HS-27A (cell line): Measurements from ENCODE around the gene DUOXA1.
"Not testable (repeated sequence)": the region's sequence is repeated elsewhere in the genome, so short reads cannot be mapped to it uniquely, and the experiment has no call there.

ENCODE experiments used
- DNase-seq: peaks from one replicate; pipeline ENCODE4 v3.0.0-alpha.2; 2012; ENCODE audit warnings: low read depth, missing footprints

Gene DUOXA1

DNA sequence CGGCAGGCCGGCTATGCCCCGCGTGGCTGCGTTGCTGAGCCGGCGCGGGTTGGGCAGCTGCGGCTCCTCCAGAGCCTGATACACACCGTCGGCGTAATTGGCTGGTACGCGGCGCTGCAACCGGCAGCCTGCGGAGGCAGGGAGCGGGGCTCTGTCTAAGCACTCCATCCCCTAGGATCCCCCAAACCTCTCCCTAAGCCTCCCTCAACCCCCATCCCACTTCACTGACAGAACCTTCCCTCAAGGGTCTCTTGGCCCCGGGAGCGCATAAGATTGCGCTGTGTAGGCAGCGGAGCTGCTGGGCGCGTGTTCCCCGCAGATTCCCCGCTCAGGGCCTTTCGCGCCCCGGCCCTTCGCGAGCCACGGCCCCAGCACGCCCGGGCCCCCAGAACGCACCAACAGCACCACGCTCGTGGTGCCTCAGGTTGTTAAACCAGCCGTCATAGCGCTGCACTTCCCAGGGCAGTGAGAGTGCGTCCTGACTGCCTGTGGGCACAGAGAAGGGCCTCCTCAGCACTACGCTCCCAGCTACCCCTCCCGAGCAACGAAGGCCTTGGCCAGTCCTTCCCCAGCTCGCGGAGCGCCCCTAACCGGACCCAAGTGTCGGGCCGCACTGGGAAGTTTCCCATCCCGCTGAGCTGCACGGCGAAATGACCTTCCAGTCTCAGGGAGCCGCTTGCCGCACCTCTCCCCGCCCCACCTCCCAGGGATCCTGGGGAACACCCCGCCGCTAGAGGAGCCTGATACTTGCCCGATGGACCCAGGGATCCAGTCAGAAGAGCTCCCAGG lies 16.9 kb downstream of the DUOXA1 start:
- DNase-seq = no peak

DNA sequence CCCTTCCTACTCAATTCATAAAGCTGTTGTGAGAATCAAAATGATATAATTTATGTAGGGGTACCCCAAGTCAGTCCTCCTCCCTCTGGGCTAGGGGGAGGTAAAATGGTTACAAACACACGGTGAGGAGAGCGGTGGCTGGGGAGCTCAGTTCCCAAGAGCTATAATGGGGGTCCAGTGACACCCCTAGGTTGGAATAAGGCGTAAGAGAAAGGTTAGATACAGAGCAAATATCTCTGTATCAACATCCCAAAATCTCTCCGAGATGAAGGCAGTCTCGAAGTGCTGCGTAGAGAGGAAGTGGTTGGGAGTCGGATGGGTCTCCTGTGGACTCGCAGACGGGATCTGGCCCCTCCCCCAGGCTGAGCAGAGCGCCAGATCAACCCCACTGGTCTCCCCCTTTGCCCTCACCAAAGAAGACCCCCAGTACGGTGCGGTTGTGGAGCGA lies 17.5 kb downstream of the DUOXA1 start:
- DNase-seq = no peak

DNA sequence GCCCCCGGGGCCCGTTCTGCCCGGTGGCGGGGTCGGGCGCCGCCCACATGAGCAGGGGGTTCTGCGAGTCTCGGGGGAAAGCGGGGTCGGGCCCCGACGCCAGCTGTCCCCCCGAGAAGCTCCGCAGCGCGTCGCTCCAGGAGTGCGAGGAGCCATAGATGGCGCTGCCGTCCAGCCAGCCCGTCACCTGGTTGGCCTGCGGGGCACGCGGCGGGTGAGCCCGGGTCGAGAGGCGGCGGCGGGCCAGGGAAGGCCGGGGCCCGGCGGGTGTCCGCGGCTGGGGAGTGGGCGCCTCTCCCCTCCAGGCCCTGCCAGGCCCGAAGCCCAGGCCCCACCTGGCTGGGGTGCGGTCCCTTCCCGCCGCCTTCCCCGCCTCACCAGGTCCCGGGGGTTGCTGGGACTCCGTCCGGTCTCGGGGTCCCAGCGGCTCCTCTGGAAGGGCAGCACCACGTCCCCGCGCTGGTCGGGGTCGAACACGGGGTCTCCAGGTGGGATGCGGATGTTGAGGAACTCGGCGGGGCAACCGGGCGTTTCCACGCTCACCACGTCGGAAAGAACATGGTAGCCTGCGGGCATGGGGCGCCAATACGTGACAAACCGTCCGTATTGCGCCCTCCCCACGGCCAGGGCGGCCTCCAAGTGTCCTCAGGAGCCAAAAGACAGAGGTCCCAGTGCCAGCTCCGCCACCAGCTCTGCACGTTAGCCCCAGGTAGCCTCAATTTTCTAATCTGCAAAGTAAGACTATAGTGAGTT lies 18.1 kb downstream of the DUOXA1 start:
- no peak for DNase-seq

DNA sequence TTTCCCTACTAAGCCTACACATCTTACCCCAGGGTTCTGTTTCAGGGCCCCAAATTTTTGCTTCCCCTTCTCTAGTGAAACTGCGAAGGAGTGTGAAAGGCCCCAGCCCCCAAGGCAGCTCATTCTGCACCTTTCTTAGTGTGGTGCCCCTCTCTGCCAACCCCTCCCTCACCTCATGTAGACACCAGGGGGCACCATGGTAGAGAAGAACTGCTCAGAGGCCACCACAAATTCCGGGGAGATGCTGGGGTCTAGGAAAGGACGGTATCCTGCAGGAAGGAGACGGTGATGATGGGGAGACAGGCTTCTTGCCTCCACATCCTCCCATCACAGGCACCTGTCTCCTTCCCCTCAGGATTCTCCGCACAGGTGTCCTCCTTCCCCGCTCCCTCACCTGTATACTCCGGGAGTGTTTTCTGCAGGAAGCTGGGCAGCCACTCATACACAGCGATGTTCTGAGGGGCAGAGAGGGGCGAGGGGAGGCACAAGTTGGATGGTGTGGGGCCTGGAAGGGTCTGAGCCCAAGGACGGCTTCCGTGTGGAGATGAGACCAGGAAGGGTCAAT lies 19.3 kb downstream of the DUOXA1 start:
- no peak for DNase-seq

DNA sequence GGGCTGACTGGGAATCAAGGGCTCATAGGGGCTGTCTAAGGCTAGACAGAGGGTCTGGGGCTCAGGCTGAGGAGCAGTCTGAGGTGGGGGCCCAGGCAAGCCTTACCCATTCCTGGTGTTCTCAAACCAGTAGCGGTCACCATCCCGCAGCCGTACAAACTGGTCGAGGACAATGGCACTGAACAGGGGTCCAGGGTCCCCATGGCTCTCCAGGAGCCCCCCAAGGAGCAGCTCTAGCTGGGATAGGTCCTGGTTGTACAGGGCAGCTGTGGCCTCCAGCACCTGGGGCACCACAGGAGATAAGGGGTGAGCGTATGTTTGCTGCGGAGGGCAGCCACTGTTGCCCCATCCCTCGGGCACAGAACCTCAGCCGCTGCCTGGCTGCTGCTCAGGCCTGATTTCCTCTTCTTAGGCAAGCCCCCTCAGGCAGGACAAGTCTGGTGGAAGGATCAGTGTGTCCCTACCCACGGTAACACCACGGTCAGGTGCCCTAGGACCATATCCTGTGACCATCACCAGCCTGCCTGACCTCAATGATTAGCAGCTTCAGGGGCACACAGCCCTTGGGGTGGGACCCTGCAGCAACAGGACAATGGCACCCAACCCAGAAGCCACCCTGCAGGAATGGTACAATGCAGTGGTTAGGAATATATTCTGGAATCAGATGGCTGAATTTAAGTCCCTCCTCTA lies 21.6 kb downstream of the DUOXA1 start:
- DNase-seq = no peak

DNA sequence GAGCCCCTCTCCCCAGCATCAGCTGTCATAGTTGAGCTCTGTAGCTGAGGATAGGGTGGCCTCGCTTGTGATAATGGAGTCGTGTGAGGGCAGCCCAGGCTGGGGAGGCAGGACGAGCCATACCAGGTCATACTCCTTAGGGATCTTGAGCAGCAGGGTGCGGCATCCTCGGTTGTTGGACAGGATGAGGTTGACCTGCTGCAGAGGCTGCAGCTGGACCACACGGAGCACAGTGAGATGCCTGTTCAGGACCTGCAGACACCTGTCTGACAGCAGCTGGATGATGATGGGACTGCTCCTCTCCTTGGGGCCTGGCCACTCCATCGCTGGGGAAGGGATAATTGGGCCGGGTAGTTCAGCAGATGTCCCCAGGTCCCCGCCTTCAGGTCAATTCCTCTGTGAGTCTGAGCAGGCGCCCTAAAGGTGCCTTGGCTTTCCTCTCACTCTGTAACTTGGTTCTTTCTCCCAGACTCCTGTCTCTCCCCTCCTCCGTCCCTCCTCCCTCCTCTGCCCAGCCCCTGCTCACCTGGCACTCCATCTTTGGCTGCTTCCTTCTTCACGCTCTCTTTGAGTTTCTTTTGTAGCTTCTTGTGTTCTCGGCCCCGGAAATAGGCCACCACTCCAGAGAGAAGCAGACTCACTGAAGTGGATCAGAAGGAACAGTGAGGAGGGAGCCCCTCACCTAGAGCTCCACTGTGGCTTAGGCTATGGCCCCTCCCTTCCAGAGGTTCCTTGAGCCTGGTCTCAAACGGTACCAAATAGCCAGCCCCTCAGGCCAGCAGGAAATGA lies 23.5 kb downstream of the DUOXA1 start:
- no peak for DNase-seq

DNA sequence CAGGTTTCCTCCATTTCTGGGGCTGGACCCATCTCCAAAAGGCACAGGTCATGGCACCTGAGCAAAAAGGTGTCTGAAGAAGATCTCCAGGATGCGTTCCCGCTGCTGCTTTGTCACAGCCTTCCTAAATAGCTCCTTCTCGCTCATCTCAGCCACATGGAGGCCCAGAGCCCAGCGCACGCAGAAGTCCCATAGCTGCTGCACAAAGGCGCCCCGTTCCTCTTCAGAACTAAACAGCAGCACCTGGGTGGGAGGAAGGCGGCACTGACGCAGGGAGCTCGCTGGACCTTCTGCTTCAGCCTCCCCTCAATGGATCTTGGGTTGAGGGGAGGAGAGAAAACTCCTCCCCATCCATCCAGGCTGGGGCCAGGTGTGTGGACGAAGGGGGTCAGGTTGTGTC lies 24.1 kb downstream of the DUOXA1 start:
- DNase-seq = no peak

DNA sequence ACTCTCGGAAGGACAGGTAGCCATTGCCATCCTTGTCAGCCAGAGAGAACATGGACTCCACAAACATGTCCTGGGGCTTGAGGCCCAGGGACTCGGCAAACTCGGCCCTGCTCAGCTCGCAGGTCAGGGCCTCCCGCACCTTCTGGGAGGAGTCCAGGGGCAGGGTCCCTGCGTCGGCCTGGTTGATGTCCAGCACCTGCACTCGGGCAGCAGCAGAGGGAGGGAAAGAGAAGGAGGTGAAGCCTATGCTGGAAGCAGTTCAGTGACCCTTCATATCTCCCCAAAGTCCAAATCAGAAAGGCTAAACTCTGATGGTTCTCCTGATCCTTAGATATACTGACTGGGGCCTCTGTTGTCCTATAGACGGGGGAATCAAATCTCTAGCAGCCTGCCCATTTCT lies 25.5 kb downstream of the DUOXA1 start:
- DNase-seq = not testable (repeated sequence)

DNA sequence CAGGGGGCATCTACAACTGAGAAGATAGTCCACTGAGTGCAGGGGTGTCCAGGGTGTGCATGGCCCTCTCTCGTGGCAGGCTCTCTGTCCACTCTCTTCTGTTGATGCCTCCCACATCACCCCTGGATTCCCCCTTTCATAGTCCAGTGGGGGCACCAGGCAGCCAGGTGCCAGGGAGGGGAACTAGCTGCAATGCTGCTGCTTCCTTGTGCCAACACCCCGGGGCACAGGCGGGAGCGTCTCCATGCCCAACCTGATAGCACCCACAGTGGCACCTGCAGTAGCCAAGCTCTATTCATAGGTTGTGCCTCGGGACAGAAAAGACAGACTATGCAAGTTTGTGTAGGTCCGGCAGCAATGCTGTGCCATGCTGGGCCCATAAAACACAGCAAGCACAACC lies 27.5 kb downstream of the DUOXA1 start:
- DNase-seq = no peak

DNA sequence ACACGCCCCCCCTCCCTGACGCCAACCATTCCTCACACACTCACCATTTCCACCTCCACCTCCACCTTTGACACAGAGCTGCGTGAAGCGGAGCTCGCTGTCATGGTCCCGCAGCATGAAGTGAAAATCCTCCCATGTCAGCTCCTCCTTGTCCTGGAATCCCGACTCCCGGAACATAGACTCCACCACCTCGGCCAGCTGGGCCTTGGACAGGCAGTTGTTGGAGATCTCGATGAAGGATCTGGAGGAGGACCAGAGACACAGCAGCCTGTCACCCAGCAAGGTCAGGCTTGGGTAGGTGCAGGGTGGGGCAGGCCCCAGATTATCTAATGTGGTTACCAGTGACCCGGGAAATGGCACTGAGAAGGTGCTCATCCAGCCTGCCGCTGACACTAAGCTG lies 27.9 kb downstream of the DUOXA1 start:
- DNase-seq = no peak

DNA sequence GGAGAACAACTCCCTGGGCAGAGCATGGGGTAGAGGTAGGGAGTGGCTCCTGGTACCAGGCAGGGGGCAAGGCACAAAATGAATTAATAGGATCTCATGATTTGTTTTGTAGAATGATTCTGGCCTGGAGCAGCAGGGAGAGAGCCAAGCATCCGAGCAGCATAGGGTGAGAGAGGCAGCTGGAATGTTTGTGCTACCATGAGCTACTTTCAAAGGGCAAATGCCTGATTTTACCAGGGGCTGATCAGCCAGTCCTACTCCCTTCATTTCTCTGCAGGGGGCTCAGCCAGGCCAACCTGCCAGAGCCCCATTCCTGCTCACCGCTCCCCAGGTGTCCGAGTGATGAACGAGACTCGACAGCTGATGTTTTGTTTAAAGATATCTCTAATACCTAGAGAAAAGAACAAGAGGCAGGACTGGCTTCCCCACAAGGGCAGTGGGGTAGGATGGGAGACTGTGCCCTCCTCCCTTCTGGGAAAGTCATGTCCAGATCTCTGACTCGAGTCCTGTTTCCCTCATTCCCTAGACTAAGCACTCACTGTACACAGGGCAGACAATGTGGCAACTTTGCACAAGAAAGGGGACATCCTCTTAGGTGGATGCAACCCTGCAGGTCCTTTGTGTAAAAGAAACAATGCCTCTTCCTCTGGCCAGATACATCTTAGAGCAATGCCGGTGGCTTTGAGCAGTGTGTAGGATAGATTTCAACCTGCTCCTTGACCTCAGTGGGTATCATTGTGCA lies 28.6 kb downstream of the DUOXA1 start:
- DNase-seq = no peak

DNA sequence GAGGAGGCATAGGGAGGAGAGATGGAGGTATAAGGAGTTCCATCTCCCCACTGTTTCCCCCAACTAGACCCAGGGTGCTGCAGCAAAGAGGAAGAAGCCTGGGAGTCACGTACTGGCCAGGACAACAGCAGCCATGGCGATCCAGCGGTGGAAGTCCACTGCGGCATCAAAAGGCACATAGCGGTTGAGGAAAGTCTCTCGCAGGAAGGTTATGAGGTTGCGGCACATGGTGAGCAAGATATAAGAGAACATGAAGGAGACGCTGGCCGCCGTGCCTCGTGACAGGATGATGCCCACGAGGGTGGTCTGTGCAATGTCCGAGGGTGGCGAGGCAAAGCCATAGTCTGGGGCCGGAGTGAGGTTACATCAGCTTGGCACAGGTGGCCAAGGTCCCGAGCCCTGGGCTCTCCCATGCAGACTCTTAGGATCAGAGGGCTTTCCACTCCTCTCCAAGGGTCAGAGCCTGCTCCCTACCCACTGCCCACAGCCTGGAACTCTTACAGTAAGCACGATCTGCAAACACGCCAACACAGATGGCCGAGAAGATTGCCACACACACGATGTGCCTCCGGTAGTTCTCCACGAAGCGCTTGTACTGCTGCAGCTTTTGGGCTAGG lies 30.0 kb downstream of the DUOXA1 start:
- DNase-seq = no peak

DNA sequence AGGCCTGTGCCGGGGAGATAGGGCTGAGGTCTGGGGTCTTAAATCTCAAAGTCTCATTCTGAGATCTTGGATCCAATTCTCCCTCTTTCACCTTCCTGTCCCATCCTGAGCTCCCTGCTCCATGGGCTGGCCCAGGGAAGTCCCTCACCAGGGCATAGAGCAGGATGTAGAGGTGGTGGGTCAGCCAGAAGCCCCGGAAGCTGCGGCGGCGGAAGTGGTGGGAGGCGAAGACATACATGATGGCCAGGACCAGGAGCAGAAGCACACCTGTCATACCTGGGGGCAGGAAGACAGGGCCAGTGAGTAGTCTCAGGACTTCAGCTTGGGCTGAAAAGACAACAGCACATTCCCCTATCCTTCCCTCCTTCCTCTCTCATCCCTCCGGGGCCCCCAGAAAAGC lies 32.2 kb downstream of the DUOXA1 start:
- DNase-seq = no peak

DNA sequence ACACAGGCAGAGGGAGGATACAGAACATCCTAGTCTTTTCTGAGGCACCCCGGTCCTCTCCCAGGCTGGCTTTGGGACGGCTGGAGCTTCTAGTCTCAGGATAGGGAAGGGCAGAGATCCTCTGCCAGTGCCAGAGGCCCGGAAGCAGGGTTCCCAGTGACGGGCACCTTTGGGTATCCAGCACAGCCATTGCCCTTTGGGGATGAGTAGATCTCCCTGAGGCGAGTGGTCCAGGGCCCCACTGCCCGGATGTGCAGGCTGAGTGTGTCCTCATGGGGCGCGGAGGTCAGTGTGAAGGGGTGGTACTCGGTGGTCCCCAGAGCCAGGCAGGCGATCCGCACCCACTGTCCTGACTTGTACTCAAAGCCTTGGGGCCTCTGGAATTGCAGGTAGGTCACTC lies 34.0 kb downstream of the DUOXA1 start:
- DNase-seq = no peak

DNA sequence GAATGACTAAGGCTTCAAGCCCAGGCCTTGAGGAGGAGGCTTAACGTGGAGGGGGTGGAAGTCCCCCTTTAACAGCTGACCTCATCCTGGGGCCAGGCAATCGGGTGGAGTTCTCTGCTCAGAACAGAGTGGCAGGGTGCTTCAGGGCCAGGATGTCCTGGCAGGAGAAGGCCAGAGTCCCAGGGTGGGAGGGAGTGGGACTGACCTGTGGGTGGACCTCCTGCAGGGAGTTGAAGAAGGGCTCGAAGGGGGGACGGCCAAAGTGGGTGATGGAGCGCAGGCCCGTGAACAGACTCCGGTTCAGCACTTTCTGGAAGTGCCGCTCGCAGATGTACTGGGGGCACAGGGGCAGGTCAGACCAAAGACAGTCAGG lies 35.3 kb downstream of the DUOXA1 start:
- no peak for DNase-seq

DNA sequence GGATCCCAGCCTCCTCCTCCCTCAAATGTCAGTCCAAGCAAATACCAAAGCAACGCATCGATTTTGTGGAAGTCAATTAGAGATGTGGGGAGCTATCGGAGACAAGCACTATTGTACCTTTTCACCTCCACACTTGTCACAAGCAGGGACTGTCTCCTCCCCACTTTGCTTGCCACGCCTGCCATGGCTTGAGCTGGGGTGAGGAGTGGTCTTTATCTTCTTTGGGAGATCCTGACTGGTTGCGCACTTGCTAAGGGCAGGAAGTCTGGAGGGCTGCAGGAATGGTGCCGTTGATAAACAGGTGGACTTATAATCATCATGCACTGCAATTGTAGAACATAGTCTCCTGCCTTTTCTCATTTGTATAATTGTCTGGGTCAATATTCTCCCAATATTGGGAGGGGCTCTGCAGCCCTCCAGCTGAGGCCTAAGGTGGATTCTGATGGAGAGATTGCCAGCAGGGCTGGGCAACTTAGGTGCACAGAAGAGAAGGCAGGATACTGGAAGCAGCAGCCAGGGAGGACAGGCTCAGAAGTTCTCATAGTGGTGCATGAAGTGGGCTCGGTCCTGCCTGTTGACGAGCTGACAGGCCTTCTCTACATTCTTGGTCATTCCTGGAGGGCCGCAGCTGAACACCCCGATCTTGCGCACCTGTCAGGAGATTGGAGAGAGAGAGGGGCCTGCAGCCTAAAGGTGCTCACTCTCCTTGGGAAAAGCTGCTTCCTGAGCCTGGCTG lies 35.9 kb downstream of the DUOXA1 start:
- DNase-seq = no peak

DNA sequence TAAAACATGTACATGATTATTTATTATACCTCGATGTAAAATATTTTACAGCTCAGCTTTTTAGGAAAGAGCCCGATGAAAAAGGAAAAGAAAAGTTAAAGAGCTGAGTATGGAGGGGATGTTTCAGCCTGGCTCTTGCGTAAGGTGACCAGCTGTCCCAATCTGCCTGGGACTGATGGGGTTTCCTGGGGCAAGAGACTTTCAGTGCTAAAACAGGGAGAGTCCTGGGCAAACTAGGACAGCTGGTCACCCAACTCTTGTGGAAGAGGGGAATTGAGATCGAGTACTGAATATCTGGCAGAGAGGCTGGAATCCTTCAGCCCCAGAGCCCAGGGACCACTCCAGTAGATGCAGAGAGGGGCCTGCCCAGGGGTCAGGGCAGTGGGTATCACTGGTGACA lies 36.7 kb downstream of the DUOXA1 start:
- no peak for DNase-seq

DNA sequence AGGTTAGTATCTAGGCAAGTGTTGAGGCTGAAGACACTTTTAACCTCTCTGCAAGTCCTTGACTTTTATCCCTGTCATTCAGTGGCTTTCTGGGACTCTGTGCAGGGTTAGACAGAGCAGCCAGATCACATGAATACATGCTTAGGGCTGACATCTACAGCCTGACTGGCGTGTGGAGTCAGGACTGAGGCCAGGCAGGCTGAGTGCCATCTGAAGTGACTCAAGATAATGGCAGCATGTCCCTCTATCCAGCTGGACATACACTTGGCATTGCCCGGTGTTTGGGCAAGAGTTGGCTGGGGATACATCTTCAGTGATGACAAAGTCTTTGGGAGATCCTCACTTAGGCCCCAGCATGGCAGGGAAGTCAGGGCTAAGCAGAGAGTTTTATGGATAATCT lies 38.1 kb downstream of the DUOXA1 start:
- DNase-seq = no peak

DNA sequence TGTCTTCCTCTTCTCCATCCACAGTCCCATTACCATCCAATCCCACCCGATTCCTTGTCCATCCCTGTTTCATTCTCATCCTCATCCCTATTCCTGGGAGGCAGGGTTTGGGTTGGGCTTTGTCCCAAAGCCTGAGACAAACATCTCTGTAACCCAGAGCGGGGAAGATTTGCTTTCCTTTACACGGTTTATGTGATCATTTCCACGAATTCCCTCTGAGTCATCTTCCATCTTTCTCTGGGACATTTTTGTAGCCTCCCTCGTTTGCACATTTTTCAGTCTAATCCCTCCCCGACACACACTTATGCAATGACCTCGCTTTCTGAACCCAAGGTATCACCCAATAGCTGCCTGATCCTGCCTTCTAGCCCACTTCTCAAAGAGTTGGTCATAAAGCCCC lies 38.5 kb downstream of the DUOXA1 start:
- peak; percentile 19 for DNase-seq
